AG04449 (cell line): ENCODE data around the gene B3GALT5.

Experiments used
- CTCF ChIA-PET: fragments of 350-600 bp; formaldehyde crosslinking; extraction: SDS; loops from one replicate; lab custom pipeline; 2021; ENCODE audit warnings: antibody characterized with exemption; lab: Yijun Ruan, JAX
- POLR2A ChIA-PET: fragments of 400-600, 350-600 bp; formaldehyde crosslinking; extraction: SDS; loops from one replicate; lab custom pipeline; 2020; ENCODE audit warnings: antibody characterized with exemption, inconsistent platforms; lab: Yijun Ruan, JAX
- DNase-seq: peaks from one replicate; pipeline ENCODE4 v3.0.0-alpha.2; 2010; ENCODE audit warnings: low read depth, low spot score
- H3K4me3 ChIP-seq: 2 replicates; pipeline ENCODE4 v1.5.1; 2011; ENCODE audit warnings: low read depth, mild to moderate bottlenecking, control low read depth, low read length
- TF ChIP-seq, protein P1 (sequence below): IDR thresholded peaks from one replicate; pipeline ENCODE4 v1.5.1; 2011; ENCODE audit warnings: mild to moderate bottlenecking, moderate library complexity, low read length, control low read depth, inconsistent platforms; ENCODE audit not compliant: insufficient read depth; ENCODE audit errors: missing control alignments

Gene B3GALT5

DNA sequence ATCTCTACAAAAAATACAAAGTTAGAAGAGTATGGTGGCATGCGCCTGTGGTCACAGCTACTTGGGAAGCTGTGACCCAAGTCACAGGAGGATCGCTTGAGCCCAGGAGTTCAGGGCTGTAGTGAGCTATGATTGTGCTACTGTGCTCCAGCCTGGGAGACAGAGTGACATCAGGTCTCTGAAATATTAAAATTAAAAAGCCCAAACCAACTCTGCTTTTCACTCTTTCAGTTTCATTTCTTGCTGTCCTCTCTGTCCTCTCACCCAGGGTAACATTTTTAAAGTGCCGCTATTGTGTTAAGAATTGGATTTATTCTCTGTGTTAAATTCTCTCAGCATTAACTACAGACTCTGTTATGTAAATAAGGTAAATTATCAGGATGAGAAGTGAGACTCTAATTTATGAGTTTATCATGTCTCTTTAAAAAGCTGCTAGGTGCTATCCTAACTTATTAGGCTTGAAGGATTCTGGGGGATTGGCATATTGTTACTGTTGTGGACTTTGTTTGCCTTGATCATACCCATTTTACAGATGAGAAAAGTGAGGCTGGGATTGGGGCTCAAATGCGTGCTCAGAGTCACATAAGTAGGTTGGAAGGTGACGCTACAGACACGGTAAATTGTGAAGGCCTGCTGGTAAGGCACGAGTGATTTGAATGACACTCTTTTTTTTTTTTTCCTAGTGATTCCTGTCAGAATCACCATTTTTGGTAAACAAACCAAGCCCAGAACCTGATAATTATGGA lies 46.5 kb downstream of the B3GALT5 start:
- H3K4me3 ChIP-seq, result no peak overlapping the region
- CTCF ChIA-PET, result interaction anchor here (1.9 kb wide), 1 partner anchor 28 kb away, joined by 4 read pairs; no protein-coding TSS in a partner anchor
- no peak for DNase-seq
- TF ChIP-seq, protein P1, sequence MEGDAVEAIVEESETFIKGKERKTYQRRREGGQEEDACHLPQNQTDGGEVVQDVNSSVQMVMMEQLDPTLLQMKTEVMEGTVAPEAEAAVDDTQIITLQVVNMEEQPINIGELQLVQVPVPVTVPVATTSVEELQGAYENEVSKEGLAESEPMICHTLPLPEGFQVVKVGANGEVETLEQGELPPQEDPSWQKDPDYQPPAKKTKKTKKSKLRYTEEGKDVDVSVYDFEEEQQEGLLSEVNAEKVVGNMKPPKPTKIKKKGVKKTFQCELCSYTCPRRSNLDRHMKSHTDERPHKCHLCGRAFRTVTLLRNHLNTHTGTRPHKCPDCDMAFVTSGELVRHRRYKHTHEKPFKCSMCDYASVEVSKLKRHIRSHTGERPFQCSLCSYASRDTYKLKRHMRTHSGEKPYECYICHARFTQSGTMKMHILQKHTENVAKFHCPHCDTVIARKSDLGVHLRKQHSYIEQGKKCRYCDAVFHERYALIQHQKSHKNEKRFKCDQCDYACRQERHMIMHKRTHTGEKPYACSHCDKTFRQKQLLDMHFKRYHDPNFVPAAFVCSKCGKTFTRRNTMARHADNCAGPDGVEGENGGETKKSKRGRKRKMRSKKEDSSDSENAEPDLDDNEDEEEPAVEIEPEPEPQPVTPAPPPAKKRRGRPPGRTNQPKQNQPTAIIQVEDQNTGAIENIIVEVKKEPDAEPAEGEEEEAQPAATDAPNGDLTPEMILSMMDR, result no peak
- POLR2A ChIA-PET, result interaction anchor here (1.6 kb wide), 1 partner anchor 26 kb away, joined by 5 read pairs; no protein-coding TSS in a partner anchor

DNA sequence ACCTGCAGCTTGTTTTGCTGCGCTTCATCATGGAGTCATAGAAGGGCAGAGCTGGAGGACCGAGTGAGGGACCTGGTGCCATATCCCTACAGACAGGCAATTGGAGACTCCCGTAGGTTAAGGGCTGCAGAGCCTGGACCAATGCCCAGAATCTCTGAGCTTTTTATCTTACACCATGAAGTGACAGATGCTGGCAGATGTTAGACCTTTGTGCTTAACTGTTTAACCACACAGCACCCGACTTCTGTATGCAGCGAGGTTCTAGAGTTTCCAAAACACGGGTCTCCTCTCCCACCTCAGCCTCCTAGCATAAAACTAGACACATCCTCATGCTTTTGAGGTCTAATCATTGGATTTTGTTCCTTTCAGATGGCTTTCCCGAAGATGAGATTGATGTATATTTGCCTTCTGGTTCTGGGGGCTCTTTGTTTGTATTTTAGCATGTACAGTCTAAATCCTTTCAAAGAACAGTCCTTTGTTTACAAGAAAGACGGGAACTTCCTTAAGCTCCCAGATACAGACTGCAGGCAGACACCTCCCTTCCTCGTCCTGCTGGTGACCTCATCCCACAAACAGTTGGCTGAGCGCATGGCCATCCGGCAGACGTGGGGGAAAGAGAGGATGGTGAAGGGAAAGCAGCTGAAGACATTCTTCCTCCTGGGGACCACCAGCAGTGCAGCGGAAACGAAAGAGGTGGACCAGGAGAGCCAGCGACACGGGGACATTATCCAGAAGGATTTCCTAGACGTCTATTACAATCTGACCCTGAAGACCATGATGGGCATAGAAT lies 47.6 kb downstream of the B3GALT5 start:
- H3K4me3 ChIP-seq, result no peak overlapping the region
- peak; percentile 50 for DNase-seq
- ChIA-PET POLR2A (interaction anchor here (1.6 kb wide), 1 partner anchor 27 kb away, joined by 5 read pairs; no protein-coding TSS in a partner anchor), CTCF (interaction anchor here (0.7 to 1.9 kb wide), 4 partner anchors 10 to 142 kb away, joined by 3 to 4 read pairs (median 4); no protein-coding TSS in a partner anchor)
- TF ChIP-seq, protein P1, result no peak

DNA sequence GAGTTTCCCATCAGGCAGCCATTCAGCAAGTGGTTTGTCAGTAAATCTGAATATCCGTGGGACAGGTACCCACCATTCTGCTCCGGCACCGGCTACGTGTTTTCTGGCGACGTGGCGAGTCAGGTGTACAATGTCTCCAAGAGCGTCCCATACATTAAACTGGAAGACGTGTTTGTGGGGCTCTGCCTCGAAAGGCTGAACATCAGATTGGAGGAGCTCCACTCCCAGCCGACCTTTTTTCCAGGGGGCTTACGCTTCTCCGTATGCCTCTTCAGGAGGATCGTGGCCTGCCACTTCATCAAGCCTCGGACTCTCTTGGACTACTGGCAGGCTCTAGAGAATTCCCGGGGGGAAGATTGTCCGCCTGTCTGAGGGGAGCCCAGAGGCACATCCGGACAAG lies 48.4 kb downstream of the B3GALT5 start:
- TF ChIP-seq, protein P1, result no peak
- POLR2A ChIA-PET, result interaction anchor here (1.6 kb wide), 1 partner anchor 27 kb away, joined by 5 read pairs; no protein-coding TSS in a partner anchor
- no peak overlapping the region for H3K4me3 ChIP-seq
- CTCF ChIA-PET, result interaction anchor here (0.7 to 1.2 kb wide), 2 partner anchors 10 to 12 kb away, joined by 3 to 4 read pairs; no protein-coding TSS in a partner anchor
- DNase-seq, result no peak

DNA sequence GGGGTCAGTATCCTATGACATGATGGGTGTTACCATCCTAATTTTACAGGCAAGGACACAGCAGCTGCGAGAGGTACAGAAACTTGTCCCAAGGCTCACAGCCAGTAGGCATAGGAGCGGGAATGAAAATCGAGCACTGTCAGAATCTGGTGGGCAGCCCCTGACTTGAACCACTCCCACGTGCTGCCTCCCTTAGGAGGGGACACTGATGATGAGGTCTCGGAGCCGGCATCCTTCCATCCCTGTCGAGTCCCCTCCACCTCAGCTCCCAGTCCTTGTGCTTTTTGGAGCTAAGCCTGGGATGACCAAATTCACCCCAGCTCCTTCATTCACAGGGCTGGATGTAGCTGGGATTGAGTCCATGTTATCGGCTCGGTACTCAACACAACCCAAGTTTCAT lies 49.0 kb downstream of the B3GALT5 start:
- ChIA-PET CTCF (interaction anchor here (1.2 kb wide), 1 partner anchor 13 kb away, joined by 3 read pairs; no protein-coding TSS in a partner anchor), POLR2A (no interaction called here)
- TF ChIP-seq, protein P1, result no peak
- no peak overlapping the region for H3K4me3 ChIP-seq
- DNase-seq, result no peak

DNA sequence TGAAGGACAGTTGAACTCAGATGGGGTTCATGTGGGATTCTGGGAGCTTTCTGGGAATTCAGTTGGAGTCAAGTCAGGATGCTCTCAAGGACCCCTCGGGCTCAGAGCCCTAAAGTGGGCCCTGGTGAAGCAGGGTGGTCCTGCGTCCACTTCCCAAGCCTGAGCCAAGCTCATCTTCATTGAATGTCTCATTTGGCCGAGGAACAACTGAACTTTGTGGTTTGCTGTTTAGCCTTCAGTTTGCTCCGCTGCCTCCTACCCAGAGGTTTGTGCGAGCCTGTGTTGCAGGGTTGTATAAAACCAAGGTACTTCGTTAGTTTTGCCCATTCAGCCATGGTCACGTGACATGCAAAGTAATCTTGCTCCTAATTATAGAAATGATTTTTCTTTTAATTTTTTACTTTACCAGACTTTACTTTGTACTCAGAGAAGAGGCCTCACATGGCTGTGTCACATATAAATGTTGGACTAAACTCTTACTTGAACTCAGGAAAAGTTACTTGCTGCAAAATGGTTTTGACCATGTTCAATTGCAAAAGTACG lies 49.7 kb downstream of the B3GALT5 start:
- ChIA-PET CTCF (no interaction called here), POLR2A (no interaction called here)
- no peak overlapping the region for H3K4me3 ChIP-seq
- DNase-seq, result no peak
- TF ChIP-seq, protein P1, result no peak

DNA sequence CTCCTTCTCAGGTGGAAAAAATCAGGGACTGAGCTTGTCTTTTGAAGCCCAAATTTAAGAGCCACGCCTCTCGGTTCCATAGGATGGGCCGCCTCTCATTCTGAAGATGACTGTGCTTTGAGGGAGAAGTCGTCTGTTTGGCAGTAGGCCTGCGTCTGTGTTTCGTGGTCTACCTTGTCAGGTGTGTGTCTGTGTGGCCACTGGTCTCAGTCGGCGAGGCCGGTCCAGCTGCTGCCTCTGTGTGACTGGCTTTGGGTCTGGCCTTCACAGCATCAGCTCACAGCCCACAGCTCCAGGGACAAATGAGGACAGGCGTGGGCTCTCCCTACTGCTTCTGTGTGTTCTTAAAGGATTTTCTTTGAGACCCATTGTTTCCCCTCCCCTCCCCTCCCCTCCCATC lies 50.3 kb downstream of the B3GALT5 start:
- TF ChIP-seq, protein P1, result no peak
- POLR2A ChIA-PET, result no interaction called here
- DNase-seq, result no peak
- H3K4me3 ChIP-seq, result no peak overlapping the region
- CTCF ChIA-PET, result no interaction called here
